MM.1S (cell line): ENCODE data around the gene OGG1.
A peak's percentile ranks its signal among the peaks of the same experiment; 100 is the strongest.

Source experiments
- DNase-seq: peaks from one replicate; pipeline ENCODE4 v3.0.0-alpha.2; 2015
- H2AFZ ChIP-seq: fragments of 300-600 bp; sonication (generic); 2 replicates; pipeline ENCODE4 v1.6.0; 2016; ENCODE audit warnings: antibody characterized with exemption, low read length
- H3F3A ChIP-seq: fragments of 300-600 bp; sonication (generic); 2 replicates; pipeline ENCODE4 v1.6.1; 2016; ENCODE audit warnings: mild to moderate bottlenecking, antibody characterized with exemption, low read length, moderate library complexity, mixed read lengths; ENCODE audit not compliant: insufficient read depth
- H3K27ac ChIP-seq: fragments of 300-600 bp; sonication (generic); 2 replicates; pipeline ENCODE4 v1.5.1; 2016; ENCODE audit warnings: mild to moderate bottlenecking, low read length
- H3K27me3 ChIP-seq: fragments of 300-600 bp; sonication (generic); replicated peaks from 2 replicates; pipeline ENCODE4 v1.6.0; 2016; ENCODE audit warnings: low read length; ENCODE audit not compliant: insufficient read depth
- H3K36me3 ChIP-seq: fragments of 300-600 bp; sonication (generic); replicated peaks from 2 replicates; pipeline ENCODE4 v1.6.1; 2016; ENCODE audit warnings: mild to moderate bottlenecking, low read length, mixed read lengths; ENCODE audit not compliant: insufficient read depth
- H3K4me1 ChIP-seq: fragments of 300-600 bp; sonication (generic); 2 replicates; pipeline ENCODE4 v1.6.1; 2016; ENCODE audit warnings: low read length, mixed read lengths
- H3K4me2 ChIP-seq: fragments of 300-600 bp; sonication (generic); 2 replicates; pipeline ENCODE4 v1.6.0; 2016; ENCODE audit warnings: low read depth, low read length
- H3K4me3 ChIP-seq: fragments of 300-600 bp; sonication (generic); 2 replicates; pipeline ENCODE4 v1.5.1; 2016; ENCODE audit warnings: low read length, mixed read lengths
- H3K79me2 ChIP-seq: fragments of 300-600 bp; sonication (generic); 2 replicates; pipeline ENCODE4 v1.6.1; 2016; ENCODE audit warnings: mixed run types, low read length, mixed read lengths
- H3K9ac ChIP-seq: fragments of 300-600 bp; sonication (generic); 2 replicates; pipeline ENCODE4 v1.6.1; 2016; ENCODE audit warnings: low read length, mixed read lengths
- H3K9me2 ChIP-seq: fragments of 300-600 bp; sonication (generic); replicated peaks from 2 replicates; pipeline ENCODE4 v1.6.1; 2016; ENCODE audit warnings: mild to moderate bottlenecking, low read length, mixed read lengths; ENCODE audit not compliant: insufficient read depth
- H3K9me3 ChIP-seq: fragments of 300-600 bp; sonication (generic); replicated peaks from 2 replicates; pipeline ENCODE4 v1.6.1; 2016; ENCODE audit warnings: mild to moderate bottlenecking, low read length, mixed read lengths; ENCODE audit not compliant: insufficient read depth
- H4K20me1 ChIP-seq: fragments of 300-600 bp; sonication (generic); 2 replicates; pipeline ENCODE4 v1.6.1; 2016; ENCODE audit warnings: mild to moderate bottlenecking, low read length, moderate library complexity, mixed read lengths; ENCODE audit not compliant: insufficient read depth
- EZH2 ChIP-seq: fragments of 300-600 bp; sonication (generic); optimal IDR thresholded peaks from 2 replicates; pipeline ENCODE3; 2017; ENCODE audit warnings: low read depth, mild to moderate bottlenecking, antibody characterized with exemption, low read length, mixed read lengths
- EZH2phosphoT487 ChIP-seq: fragments of 300-600 bp; sonication (generic); IDR thresholded peaks from 2 replicates; pipeline ENCODE4 v1.6.1; 2018; ENCODE audit warnings: antibody characterized with exemption, low read length
- TF ChIP-seq, protein P1 (sequence below): fragments of 300-600 bp; sonication (generic); IDR thresholded peaks from 2 replicates; pipeline ENCODE4 v1.5.1; 2016; ENCODE audit warnings: antibody characterized with exemption, low read length, mixed read lengths

Gene OGG1

DNA sequence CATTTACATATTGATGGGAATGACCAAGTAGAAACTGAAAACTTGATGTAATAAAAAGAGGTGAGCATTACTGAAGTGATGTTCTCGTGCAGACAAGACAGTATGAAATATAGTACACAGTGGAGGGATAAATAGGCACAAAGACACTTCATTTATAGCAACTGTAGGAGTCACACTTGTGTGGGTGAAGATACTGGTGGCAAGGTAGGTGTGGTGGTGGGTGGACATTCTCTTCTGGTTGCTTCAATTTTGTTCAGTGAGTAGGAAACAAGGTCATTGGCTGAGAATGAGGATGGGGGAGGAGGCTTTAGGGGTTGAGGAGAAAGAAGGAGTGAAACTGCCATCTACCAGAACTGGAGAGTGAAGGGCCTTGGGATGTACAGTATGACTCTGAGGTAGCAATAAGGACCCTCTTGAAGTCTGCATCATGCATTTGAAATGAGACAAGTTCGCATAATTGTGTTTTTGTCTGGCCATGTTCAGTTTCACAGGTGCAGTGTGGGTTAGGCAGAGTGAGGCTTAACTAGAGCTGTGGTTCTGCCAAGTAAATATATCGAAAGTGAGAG lies 39.5 kb upstream of the OGG1 start:
- no peak overlapping the region for H2AFZ ChIP-seq
- no peaks in the 10 kb centered on the region for H4K20me1 ChIP-seq
- H3F3A ChIP-seq, result no peaks in the 10 kb centered on the region
- DNase-seq, result peak; percentile 11
- no peaks in the 10 kb centered on the region for H3K9me3 ChIP-seq
- H3K4me1 ChIP-seq, result no peaks in the 10 kb centered on the region
- no peak for TF ChIP-seq EZH2
- TF ChIP-seq, protein P1, sequence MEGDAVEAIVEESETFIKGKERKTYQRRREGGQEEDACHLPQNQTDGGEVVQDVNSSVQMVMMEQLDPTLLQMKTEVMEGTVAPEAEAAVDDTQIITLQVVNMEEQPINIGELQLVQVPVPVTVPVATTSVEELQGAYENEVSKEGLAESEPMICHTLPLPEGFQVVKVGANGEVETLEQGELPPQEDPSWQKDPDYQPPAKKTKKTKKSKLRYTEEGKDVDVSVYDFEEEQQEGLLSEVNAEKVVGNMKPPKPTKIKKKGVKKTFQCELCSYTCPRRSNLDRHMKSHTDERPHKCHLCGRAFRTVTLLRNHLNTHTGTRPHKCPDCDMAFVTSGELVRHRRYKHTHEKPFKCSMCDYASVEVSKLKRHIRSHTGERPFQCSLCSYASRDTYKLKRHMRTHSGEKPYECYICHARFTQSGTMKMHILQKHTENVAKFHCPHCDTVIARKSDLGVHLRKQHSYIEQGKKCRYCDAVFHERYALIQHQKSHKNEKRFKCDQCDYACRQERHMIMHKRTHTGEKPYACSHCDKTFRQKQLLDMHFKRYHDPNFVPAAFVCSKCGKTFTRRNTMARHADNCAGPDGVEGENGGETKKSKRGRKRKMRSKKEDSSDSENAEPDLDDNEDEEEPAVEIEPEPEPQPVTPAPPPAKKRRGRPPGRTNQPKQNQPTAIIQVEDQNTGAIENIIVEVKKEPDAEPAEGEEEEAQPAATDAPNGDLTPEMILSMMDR, result no peak
- TF ChIP-seq EZH2phosphoT487, result no peak
- no peaks in the 10 kb centered on the region for H3K36me3 ChIP-seq
- H3K4me2 ChIP-seq, result no peak overlapping the region
- H3K9me2 ChIP-seq, result no peaks in the 10 kb centered on the region
- H3K4me3 ChIP-seq, result no peak overlapping the region
- no peak overlapping the region for H3K9ac ChIP-seq
- no peaks in the 10 kb centered on the region for H3K79me2 ChIP-seq
- H3K27ac ChIP-seq, result no peak overlapping the region
- no peaks in the 10 kb centered on the region for H3K27me3 ChIP-seq

DNA sequence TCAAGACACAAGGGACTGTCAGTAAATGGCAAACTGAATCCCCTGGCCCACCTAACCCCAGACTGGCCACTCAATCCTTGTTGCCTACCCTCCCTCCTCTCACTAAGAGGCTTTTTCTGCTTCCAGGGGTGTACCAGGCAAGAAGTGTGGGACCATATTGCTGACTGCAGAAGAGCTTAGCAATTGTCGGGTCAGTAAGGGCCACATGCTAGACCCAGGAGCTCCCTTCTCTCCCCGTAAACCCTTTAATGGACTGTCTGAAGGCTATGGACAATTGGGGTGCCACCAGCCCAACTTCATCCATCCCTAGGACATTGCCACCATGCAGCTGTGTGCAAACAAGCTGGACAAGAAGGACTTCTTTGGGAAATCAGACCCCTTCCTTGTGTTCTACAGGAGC lies 37.3 kb upstream of the OGG1 start:
- no peaks in the 10 kb centered on the region for H3K79me2 ChIP-seq
- no peak overlapping the region for H3K4me3 ChIP-seq
- TF ChIP-seq, protein P1, result no peak
- TF ChIP-seq EZH2, result no peak
- no peak for TF ChIP-seq EZH2phosphoT487
- H3K36me3 ChIP-seq, result no peaks in the 10 kb centered on the region
- no peaks in the 10 kb centered on the region for H3K4me1 ChIP-seq
- H3K27ac ChIP-seq, result no peak overlapping the region
- no peak overlapping the region for H3K4me2 ChIP-seq
- no peak overlapping the region for H2AFZ ChIP-seq
- H3K27me3 ChIP-seq, result no peaks in the 10 kb centered on the region
- no peaks in the 10 kb centered on the region for H3K9me2 ChIP-seq
- H3F3A ChIP-seq, result no peaks in the 10 kb centered on the region
- H3K9ac ChIP-seq, result no peak overlapping the region
- no peak for DNase-seq
- no peaks in the 10 kb centered on the region for H4K20me1 ChIP-seq
- H3K9me3 ChIP-seq, result no peaks in the 10 kb centered on the region

DNA sequence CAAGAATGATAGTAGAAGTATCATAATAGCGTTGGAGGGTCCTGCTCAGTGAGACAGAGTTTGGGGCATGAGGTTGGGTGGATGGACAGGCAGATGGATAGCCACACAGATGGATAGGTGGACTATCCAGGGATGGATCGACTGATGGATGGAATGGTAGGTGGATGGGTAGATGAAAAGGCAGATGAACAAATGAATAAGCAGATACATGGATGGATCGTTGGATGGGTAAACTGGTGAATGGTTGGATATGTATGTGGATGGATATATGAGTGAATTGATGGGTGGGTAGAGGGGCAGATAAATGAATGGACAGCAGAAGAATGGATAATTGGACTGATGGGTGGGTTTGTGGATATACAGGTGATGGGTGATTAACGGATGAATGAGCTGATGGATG lies 36.6 kb upstream of the OGG1 start:
- Histone ChIP-seq H3K9ac (no peak overlapping the region), H3K36me3 (no peaks in the 10 kb centered on the region), H3K4me2 (no peak overlapping the region), H3K4me1 (no peaks in the 10 kb centered on the region), H3F3A (no peaks in the 10 kb centered on the region), H3K9me3 (no peaks in the 10 kb centered on the region), H3K4me3 (no peak overlapping the region), H3K9me2 (no peaks in the 10 kb centered on the region), H3K27me3 (no peaks in the 10 kb centered on the region), H4K20me1 (no peaks in the 10 kb centered on the region), H3K79me2 (no peaks in the 10 kb centered on the region), H2AFZ (no peak overlapping the region), H3K27ac (no peak overlapping the region)
- DNase-seq, result no peak
- no peak for TF ChIP-seq EZH2
- TF ChIP-seq EZH2phosphoT487, result no peak
- TF ChIP-seq, protein P1, result no peak
